GM18499 (cell line): ENCODE data around the gene EEF1E1.
A peak's percentile ranks its signal among the peaks of the same experiment; 100 is the strongest.

ENCODE experiments used
- ATAC-seq: cut with Tn5 transposase; IDR thresholded peaks from one replicate; pipeline ENCODE4 v1.9.1; 2021; ENCODE audit warnings: moderate number of reproducible peaks; ENCODE audit not compliant: insufficient read depth, unreplicated experiment

The EEF1E1 gene

GRCh38 chr6:8090650-8091049 is 11.7 kb downstream of the EEF1E1 start:
- ATAC-seq, result no peak

DNA sequence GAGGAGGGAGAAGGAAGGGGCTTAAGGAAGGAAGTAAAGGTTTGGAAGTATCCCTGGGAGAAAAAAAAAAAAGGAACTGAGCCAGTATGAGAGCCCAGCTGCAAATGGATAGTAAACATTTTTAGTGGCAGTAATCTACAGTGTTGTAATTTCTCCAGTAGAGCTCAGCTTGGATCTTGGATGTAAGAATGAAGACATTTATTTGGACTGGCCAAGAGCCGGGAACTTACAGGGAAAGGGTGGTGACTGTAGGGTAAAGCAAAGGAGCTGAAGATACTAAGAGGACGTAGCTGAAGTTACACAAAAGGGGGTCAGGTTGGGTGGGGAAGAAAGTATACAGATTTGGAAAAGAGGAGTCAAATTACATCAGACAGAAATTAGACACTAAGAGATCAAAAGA is 13.5 kb downstream of the EEF1E1 start:
- no peak for ATAC-seq

DNA sequence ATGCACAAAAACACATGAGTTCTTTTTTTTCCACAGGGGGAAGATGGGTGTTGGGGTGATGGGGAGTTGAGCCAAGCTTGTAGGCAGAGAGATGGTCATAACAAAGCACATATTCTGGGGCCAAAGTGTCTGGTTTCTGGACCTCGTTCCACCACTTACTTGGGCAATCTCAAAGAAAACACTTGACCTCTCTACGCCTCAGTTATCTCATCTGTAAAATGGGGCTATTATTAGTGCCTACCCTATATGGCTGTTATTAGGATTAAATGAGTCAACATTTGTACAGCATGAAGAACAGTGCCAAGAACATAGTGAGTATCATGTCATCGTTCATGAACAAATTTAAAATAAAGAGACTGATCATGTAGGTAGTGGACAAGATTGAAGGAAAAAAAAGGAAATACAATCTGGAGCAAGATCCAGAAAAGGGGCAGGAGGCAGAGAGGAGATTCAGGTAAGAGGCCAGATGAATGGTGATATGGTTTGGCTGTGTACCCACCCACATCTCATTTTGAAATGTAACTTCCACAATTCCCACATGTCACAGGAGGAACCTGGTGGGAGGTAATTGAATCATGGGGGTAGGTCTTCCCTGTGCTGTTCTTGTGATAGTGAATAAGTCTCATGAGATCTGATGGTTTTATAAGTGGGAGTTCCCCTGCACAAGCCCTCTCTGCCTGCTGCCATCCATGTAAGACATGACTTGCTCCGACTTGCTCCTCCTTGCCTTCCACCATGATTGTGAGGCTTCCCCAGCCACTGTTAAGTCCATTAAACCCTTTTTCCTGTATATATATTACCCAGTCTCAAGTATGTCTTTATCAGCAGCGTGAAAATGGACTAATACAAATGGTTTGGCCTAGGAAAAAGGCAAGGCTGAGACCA is 14.2 kb downstream of the EEF1E1 start:
- no peak for ATAC-seq

GRCh38 chr6:8086755-8087306 is 15.5 kb downstream of the EEF1E1 start:
- no peak for ATAC-seq

DNA sequence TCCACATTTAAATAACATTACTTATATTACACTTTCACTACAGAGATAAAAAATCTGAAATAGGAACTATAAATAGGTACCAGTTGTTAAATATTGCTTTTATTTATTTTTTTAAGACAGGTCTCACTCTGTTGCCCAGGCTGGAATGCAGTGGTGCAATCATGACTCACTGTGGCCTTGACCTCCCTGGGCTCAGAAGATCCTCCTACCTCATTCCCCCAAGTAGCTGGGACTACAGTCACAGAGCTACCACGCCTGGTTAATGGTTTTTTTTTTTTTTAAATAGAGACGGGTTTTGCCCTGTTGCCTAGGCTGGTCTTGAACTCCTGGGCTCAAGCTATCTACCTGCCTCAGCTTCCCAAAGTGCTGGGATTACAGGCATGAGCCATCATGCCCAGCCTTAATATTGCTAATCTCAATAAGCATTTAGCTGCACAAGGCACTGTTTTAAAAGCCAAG is 17.3 kb downstream of the EEF1E1 start:
- no peak for ATAC-seq

GRCh38 chr6:8084586-8084985 is 17.8 kb downstream of the EEF1E1 start:
- ATAC-seq, result no peak

DNA sequence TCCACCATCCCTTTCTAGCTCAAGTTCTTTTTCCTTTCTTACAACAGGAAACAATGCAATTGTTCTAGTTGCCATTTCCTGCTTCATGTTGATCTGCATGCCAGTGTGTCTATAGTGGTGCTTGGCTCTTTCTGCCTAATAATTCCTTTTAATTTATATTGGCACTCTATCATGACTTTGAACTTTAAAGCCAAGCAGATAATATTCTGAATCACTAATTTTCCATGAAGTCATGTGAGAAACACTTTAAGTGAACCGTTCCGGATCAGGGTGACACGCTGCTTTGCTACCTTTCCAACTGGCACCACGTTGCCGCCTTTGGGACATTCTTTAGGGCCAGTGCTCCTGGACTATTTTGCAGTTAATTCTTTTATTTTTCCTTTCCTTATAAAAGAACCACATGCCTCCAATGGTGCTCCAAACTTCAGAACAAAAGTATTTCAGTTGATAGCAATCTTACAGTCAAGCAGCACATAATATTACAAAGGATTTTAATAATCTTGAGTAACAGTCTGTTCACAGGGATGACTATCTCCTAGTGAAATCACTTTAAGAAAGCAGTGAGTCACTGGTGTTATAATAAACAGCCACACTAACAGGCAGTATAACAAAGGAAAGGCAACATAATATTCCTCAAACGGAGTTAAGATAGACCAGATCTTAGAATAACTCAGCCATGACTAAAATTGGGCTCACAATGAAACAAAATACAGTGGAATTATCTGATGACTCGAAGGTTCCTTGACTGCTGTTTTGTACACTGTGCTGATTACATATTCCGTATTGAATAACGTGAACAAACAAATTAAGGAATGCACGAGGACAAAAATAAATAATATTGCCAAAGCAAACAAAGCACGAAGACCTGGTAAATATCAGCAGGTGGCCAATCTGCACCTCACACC is 19.1 kb downstream of the EEF1E1 start:
- ATAC-seq, result no peak

- ATAC-seq, result no peak
Measured at GRCh38 chr6:8082572-8082953, 19.8 kb downstream of the EEF1E1 start.

DNA sequence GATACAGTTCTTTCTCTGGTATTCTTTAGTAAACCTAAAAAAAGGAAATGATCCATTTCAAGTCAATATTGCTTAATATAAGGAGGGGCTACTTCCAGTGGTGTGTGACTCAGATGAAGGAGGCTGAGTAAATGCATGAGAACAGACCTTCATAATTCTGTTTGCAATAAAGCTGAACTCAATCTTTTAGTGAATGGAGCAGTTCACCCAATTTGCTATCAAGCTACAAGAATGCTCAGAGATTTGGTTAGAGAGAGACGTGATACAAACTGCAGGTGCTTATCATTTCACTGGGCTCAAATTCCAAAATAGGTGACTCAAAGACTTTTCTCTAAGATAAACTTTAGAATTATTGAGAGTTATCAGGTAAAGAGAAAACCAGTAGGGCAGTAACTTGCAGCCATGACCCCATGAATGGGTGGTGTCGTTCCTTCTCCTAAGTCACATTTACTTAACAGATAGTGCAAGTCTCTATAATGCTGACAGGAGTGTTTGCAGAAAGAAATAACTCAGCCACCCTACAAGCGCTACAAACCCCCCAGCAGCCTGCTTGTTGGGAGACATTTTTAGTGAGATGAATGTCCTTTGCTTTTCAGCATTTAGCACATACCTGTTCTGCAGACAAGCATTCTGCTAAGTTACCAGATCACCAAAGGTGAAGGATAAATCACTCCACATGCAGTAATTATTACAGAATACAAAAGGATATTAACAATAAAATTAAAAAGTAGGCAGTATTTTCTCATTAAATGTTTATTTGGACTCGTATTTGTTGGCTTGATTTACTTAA is 21.8 kb downstream of the EEF1E1 start:
- ATAC-seq, result no peak

DNA sequence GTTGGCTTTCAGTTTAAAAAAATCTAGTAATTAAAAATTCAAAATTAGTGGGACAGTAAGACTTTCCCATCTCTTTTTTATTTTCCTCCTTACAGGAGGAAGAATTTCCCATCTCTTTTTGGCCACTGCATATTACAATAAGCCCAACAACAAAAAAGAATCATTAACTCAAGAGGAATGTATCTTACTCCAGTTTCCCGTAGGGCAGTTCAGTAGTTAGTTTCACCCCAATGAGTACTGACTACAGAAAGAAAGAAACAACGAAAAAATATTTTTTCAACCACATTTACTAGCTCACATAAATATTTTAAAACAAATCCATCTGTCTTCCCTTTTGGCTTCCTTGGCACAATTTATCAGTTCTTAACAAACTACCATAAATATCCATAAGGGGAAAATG is 23.2 kb downstream of the EEF1E1 start:
- ATAC-seq, result no peak

DNA sequence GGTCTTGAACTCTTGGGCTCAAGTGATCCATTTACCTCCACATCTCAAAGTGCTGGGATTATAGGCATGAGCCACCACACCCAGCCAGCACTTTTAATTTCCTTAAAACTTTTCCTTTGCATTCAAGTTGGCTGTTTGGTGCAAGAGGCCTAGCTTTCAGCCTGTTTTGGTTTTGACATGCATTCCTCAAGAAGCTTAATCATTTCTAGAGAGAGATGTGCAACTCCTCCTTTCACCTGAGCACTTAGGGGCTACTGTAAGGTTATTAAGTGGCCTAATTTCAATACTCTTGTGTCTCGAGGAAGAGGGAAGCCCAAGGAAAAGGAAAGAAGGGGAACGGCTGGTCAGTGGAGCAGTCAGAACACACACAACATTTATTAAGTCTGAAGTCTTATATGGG is 24.4 kb downstream of the EEF1E1 start:
- ATAC-seq, result no peak

DNA sequence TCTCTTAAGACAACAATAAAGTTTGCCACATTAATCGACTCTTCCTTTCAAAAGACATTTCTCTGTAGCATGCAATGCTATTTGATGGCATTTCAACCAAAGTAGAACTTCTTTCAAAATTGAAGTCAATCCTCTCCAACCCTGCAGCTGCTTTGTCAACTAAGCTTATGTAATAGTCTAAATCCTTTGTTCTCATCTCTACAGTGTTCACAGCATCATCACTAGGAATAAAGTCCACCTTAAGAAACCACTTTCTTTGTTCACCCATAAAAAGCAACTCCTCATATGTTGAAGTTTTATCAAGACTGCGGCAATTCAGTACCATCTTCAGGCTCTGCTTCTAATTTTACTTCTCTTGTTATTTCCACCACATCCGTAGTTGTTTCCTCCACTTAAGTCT is 26.6 kb downstream of the EEF1E1 start:
- no peak for ATAC-seq

- ATAC-seq, result no peak
Measured at GRCh38 chr6:8075185-8075584, 27.2 kb downstream of the EEF1E1 start.

DNA sequence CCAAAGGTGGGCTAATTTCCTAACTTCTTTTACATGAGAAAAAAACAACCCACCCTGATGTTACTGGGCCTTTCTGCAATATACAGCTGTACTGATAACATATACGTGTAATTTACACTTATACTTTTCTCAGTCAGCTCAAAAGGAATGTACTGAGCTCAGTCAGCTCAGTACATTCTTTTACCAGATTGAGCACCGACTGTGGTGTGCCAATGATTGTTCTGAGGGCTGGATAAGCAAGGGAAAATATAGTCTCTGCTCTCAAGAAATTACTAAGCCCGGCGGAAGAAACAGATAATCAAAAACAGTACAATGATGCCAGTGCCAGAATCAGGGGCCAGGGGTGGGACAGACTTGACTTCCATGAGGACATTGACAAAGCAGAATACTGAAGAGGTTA is 28.1 kb downstream of the EEF1E1 start:
- ATAC-seq, result no peak

GRCh38 chr6:8073758-8074157 is 28.6 kb downstream of the EEF1E1 start:
- ATAC-seq, result no peak

DNA sequence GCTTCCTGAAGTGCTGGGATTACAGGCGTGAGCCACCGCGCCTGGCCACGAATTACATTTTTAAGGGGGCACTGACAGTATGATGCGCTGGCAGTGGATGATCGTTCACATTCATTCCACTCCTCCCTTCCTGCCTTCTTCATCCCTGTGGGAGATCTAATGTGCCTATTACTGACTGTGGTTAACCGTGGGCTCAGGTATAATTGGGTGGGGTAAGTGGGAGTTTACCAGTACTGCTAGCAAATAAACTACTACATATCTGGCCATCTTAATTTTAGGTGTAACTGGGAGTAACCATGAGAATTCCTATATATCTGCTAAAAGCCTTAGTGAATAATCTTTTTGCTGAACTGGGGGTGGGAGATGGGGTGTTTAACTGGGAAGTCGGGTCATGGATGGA is 31.6 kb downstream of the EEF1E1 start:
- no peak for ATAC-seq

DNA sequence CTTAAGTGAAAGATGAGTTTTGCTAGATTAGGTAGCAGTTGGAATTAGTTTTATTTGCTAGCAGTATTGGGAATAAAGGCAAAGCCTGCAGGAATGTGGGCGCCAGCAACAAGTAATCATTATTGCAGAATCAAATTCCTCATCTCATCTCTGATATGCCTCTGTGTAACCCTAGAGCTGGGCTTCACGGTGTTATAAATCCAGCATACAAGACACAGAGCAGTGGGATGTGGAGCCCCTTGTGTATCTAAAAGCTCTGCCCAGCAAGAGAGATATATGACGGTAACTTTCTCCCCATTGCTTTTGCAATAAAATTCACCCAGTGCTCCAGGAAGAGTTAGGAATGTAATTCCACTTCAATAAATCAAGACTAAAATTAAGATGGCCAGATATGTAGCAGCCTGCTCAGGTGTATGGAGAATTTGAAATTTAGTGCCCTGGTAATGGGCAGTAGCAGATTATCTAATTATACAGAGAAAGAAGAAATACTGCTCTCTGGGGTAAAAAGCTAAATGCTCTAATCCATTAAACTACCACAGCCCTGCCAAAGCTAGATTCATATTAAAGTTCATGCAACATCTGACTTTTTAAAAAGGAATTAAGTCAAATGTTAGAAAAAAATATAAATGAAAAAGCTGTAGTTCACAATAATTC is 32.6 kb downstream of the EEF1E1 start:
- no peak for ATAC-seq

GRCh38 chr6:8069151-8069550 is 33.2 kb downstream of the EEF1E1 start:
- ATAC-seq, result no peak

- ATAC-seq, result no peak
Measured at GRCh38 chr6:8066108-8066507, 36.2 kb downstream of the EEF1E1 start.

DNA sequence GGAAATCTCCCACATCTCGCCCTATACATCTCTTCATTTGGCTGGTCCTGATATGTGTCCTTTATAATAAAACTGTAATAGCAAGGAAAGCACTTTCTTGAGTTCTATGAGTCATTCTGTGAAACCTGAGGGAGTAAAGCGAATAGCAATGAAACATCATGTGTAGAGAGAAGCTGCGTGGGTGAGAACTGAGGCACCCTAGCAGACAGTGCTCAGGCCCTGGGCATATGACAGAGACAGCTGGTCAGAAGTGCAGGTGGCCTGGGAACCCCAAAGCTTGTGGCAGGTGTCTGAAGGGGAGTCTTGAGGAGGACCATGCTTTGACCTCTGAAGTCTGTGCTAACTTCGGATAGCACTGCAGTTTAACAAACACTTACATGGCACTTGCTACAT is 36.8 kb downstream of the EEF1E1 start:
- ATAC-seq, result peak; percentile 52
